GM21526 (cell line): ENCODE measurements around the gene AREL1.
"Not testable (repeated sequence)": the region's sequence is repeated elsewhere in the genome, so short reads cannot be mapped to it uniquely, and the experiment has no call there.

Experiments
- ATAC-seq: cut with Tn5 transposase; IDR thresholded peaks from one replicate; pipeline ENCODE4 v1.9.1; 2021; ENCODE audit warnings: moderate library complexity; ENCODE audit not compliant: unreplicated experiment, low FRiP score

AREL1 gene, protein sequence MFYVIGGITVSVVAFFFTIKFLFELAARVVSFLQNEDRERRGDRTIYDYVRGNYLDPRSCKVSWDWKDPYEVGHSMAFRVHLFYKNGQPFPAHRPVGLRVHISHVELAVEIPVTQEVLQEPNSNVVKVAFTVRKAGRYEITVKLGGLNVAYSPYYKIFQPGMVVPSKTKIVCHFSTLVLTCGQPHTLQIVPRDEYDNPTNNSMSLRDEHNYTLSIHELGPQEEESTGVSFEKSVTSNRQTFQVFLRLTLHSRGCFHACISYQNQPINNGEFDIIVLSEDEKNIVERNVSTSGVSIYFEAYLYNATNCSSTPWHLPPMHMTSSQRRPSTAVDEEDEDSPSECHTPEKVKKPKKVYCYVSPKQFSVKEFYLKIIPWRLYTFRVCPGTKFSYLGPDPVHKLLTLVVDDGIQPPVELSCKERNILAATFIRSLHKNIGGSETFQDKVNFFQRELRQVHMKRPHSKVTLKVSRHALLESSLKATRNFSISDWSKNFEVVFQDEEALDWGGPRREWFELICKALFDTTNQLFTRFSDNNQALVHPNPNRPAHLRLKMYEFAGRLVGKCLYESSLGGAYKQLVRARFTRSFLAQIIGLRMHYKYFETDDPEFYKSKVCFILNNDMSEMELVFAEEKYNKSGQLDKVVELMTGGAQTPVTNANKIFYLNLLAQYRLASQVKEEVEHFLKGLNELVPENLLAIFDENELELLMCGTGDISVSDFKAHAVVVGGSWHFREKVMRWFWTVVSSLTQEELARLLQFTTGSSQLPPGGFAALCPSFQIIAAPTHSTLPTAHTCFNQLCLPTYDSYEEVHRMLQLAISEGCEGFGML

DNA sequence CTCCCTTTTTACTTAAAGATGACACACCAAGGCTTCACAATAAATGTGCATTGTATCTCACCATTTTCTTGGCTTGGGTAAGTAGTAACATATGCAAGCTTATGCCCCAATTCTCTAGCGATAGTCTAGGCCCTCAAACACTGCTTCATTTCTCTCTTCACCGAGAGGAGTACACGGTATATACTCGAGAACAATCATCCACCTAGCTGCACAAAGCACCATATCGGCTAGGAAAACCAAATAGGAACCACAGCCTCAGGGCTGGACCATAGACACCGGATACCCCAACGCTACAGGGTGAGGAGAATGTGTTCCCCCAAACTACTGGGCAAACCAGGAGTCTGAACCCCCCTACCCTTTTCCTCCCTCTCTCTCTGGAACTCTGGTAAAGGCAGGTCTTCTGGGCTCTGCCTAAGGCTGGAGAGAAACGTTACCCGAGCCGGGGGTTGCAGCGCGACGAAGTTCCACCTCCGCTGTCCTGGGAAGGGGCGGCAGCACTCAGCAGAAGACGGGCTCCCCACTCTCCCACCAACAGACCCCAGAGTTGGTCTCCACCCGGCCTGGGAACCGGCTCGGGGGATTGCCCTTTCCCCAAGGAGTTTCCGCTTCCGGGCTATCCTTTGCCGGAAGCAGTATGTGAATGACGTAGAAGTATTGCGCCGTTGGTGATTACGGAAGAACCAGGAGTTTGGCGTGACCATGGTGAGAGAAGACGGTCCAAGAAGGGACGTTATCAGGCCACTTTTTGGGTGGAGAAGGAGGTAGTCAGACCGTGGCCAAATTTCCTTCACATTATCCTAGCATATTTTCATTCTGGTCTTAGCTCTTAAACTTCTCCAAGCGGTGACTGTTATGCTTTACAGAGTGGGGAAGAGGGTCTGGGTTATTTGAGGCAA lies at the start of gene AREL1, which contains the start of gene FCF1:
Gene AREL1 (minus strand): TSS at position 582 of the 896 bp plus-strand sequence. CDS start 27,465 bp downstream, outside the sequence.
Gene FCF1 (plus strand): TSS at position 646 of the 896 bp plus-strand sequence. CDS start 54 bp downstream, at position 700.
- ATAC-seq, result peak; percentile 83

DNA sequence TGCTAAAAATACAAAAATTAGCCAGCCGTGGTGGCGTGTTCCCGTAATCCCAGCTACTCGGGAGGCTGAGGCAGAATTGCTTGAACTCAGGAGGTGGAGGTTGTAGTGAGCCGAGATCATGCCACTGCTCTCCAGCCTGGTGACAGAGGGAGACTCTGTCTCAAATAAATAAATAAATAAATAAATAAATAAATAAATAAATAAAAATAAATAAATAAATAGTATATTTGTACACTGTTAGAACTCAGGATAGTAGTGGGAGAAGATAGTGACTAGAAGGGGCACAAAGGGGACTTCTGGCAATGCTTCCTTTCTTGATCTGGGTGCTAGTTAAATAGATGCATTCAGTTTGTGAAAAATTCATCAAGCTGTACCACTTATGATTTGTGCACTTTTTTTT lies 45.6 kb upstream of the AREL1 start:
- not testable (repeated sequence) for ATAC-seq

DNA sequence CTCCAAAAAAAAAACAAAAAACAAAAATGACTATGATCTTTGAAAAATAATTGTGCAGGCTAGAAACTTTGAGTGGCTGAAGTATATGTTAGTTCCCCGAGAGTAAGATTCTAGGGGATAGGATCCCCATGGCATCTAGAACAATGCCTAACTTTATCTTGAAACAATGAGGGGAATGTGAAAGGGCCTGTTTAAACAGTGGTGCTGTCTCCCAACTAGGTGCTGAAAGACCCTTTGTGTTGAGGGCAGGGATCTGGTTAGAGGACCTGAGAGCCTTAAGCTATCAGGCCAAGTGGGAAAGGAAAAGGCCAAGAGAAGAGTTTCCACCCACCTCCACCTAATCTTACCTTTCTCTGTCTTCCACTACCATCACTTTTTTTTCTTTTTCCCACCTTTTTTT lies 43.4 kb upstream of the AREL1 start:
- ATAC-seq, result no peak

DNA sequence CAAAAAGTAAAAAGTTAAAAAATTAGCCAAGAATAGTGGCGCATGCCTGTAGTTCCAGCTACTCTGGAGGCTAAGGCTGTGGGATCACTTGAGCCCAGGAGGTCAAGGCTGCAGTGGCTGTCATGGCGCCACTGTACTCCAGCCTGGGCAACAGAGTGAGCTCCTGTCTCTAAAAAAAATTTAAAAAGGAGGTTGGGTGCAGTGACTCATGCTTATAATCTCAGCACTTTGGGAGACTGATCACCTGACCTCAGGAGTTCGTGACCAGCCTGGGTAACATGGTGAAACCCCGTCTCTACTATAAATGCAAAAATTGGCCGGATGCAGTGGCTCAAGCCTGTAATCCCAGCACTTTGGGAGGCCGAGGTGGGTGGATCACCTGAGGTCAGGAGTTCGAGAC lies 42.0 kb upstream of the AREL1 start:
- ATAC-seq, result no peak

DNA sequence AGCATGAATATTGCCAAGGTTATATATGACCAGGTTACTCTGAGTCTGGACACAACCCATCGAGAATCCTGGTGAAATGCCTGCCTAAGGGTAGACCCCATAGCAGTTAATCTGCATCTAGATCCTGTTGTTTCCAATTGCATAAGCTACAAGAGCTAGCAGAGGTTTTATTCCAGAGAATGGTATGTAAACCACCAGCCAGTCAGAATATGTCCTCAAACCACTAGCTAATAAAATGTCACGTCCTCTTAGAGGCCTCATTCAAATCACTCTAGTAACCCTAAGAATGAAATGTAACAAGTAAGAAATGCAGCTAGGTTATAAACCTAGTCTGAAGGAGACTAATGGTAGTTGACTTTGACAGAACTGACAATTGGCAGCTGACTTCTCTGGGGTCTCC lies 41.3 kb upstream of the AREL1 start:
- ATAC-seq, result no peak

DNA sequence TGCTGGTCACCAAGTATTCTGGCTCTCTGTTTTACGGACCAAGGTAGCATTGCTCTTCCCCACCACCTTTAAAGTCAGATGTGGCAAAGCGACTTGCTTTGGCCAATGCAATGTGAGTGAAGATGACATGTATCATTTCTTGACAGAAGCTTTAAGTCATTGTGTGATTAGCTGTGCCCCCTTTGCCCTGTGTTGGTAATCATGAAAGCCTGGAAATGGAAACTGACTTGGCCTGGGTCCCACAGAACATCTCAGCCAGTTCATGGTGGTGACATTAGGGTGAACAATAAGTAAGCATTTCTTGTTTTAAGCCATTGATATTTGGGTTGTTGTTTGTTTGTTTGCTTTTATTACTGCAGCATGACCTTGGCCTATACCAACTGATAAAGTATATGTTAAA lies 34.4 kb upstream of the AREL1 start:
- ATAC-seq, result no peak

DNA sequence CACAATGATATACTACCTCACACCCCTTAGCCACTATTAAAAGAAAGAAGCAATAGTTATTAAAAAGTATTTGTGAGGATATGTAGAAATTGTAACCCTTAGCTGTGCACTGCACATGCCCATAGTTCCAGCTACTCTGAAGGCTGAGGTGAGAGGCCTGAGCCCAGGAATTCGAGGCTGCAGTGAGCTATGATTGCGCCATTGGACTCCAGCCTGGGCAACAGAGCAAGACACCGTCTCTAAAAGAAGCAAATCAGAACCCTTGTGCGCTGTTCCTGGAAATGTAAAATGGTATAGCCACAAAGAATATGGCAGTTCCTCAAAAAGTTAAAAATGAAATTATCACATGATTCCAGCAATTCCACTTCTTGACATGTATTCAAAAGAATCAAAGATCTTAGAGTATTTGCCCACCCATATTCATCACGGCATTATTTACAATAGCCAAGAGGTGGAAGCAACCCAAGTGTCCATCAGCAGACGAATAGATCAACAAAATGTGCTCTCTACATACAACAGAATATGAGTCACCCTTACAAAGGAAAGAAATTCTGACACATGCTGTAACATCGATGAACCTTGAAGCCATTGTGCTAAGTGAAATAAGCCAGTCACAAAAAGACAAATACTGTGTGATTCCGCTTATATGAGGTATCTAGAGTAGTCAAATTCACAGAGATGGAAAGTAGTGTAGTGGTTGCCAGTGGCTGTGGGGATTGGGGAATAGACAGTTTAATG lies 26.6 kb upstream of the AREL1 start:
- ATAC-seq, result no peak

DNA sequence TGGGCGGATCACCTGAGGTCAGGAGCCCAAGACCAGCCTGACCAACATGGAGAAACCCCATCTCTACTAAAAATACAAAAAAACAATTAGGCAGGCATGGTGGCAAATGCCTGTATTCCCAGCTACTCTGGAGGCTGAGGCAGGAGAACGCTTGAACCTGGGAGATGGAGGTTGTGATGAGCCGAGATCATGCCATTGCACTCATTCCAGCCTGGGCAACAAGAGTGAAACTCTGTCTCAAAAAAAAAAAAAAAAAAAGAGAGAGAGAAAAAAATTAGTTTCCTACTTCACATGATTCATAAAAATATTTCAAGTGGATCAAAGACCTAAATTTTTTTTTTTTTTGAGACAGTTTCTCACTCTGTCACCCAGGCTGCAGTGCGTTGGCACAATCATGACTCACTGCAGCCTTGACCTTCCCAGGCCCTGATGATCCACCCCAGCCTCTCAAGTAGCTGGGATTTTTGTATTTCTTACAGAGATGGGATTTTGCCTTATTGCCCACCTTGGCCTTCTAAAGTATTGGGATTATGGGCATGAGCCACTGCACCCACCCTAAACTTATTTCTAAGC lies 25.0 kb upstream of the AREL1 start:
- no peak for ATAC-seq

DNA sequence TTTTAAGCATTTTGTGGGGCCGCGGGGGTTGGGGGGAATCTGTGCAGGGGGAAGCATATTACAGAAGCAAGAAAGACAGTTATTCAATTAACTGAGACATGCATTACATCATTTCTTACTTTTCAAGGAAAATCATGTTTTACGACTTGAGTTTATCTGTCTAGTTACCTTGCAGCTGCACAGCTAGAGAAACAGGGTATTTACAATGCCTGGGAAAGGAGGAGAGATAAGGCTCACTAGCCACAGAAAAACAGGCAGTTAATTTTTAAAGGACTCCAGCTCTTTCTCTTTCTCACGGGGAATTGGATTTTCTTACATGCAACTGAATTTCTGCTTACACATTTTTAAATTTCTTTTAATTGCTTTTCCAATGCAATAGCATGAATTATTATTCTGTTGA lies 22.2 kb upstream of the AREL1 start:
- no peak for ATAC-seq

DNA sequence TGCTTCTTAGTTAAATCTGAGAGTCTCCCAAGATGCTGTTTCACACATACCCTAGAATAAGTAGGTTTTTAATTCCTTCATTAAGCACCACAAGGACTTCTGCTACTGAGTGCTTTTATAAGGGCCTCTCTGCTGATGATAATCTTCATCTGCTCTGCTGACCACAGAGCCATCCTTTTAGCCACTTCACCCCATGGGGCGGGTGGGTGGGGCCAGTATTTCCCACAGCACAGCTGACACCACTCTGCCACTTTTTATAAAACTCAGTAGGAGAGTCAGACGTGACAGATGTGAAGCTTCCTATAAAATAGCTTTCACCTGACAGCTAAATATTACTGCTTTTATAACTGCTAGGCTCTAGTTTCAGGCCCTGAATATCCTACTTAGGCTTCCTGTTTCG lies 20.3 kb upstream of the AREL1 start:
- ATAC-seq, result no peak

DNA sequence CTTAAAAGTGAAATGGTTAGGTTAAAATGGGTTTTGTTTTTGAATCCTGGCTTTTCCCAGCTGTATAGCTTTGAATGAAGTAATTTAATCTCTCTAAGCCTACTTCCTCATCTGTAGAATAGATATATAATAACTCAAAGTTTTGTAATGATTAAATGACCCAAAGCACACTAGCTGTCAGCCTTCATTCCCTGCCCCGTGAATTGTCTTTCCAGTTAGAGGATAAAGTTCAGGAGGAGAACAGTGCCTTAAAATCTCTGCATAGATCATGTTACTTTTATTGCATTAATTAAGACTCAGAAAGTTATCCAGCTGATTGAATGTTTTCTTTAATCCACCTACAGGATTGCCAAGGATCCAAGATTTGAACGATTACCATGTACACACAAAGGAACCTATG lies 19.5 kb upstream of the AREL1 start:
- no peak for ATAC-seq

DNA sequence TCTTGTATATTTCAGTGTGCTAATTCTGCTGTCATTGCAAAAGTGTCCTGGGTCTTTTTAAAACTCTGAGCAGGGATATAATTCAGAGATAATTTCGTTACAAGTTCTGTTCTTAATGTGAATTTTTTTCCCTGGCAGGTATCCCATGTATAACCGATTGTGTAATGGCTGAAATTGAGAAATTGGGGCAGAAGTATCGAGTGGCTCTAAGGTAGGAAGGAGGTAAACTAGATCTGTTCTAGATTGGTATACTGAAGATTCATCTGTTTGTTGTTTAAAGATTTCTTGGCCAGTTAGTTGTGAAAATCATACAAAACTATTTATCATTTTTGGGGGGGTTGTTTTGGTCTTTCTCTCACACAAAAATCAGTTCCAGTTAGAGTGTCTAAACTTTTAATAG lies 10.3 kb upstream of the AREL1 start:
- no peak for ATAC-seq

DNA sequence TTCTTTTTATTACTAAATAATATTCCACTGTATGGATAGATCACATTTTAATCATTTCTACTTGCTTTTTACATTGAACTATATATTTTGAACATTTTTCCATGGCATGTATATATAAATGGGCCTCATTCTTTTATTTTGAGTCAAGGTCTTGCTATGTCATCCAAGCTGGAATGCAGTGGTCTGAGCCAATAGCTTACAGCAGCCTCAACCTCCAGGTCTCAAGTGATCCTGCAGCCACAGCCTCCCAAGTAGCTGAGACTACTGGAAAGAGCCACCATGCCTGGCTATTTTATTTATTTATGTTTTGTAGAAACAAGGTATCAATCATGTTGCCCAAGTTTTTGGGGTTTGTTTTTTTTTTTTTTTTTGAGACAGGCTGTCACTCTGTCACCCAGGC lies 7.6 kb upstream of the AREL1 start:
- ATAC-seq, result no peak

DNA sequence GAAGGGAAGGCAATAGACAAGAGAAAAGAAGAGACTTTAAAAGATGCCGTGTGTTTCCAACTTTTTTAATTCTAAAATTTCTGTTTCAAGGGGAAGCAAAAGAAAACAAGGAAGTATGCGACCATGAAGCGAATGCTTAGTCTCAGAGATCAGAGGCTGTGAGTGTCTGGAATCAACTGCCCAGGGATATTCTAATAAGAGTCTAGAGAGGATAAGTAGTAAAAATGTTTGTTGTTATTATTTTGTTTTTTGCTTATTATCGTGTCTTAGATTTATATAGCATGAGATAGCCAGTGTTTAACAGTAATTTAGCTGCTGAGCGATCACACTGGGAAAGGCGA lies 485 bp upstream of the AREL1 start:
- no peak for ATAC-seq

DNA sequence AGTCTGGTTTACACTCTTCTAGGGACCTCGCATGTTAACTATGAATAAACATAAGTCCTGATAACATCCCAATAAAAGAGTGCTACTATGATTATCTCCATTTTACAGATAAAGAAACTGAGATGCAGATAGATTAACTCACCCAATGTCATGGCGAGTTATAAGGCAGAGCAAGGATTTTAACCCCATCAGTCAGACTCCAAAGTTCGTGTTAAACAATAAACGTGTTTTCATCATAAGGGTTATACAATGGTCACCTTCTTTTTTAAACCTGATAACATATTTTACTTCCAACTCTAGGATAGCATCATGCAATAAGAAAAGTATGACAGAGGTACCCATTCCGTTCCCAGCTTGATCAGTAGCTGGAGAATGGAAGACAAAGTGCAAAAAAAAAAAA lies 1.2 kb downstream of the AREL1 start:
- ATAC-seq, result no peak

DNA sequence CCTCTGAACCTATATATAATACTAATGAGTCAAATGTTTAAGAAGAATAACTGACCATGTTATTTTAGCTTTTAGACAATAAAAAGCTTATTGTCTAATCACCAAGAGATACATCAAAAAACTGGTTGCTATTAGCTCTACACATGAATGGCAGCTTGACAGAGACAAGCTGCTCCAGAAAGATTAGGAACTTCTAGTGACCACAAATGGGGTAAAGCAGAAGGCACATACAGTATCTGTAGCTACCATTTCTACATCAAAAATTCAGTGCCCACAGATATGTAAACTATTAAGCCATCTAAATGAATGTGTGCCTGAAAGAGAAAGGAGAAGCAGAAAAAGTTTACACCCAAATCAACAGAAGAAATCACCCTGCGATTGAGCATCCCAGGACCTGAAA lies 2.4 kb downstream of the AREL1 start:
- ATAC-seq, result no peak

DNA sequence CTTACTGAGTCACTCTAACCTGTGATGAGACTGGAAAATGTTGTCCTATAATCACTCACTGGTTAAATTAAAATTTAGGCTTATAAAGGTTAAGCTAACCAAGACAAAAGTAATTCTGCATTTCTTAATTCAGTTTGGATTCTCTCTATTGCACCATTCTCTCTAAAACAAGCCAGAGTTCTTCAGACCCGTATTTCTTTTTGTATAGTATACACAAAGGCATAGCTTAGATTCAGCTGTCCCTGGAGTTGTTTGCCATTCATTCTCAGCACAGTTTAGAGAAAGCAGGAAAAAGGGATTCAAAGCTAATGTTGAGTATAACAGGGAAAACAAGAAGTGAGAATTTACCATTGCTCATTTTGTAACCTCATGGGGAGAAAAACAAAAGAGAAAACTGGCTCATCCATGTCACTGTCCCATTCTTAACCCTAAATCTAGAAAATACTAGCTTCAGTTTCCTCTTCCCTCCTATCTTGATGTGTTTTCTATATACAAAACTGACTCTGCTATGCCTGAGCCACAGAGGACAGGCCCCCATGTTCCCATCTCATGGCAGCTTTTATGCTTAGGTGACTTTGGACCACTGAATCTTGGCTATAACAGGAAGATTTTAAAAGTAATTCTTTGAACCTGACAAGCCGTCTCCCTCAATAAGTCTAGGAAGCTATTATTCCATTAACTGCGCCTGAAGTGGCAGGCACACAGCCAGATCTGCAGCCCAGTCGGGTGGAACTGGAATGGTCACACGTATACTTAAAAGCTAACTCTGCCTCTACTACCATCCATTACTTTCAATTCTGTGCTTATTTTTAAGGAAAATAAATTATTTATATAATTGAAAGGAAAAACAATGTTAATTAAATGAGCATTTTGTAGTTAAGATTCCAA lies 7.0 kb downstream of the AREL1 start:
- no peak for ATAC-seq

DNA sequence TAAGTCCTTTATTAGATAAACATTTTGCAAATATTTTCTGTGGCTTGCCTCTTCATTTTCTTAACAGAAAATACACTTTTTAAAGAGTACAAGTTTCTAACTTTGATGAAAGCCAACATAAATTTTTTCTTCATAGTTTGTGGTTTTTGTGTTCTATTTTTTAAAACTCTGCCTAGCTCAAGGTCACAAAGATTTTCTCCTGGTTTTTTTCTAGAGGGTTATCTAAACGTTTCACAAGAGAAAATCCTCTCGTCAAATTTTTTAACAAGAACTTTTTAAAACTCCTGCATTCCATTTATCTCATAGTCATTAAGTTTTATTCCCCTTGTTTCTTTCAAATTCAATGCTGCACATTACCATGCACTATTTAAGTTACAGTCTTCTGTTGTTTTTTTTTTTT lies 8.2 kb downstream of the AREL1 start:
- no peak for ATAC-seq

DNA sequence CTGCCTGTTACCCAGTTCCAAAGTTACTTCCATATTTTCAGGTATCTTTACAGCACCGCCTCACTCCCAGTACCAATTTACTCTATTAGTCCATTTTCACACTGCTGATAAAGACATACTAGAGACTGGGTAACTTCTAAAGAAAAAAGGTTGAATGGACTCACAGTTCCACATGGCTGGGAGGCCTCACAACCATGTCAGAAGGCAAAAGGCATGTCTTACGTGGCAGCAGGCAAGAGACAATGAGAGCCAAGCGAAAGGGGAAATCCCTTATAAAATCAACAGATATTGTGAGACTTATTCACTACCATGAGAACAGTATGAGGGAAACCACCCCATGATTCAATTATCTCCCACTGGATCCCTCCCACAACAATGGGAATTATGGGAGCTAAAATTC lies 9.8 kb downstream of the AREL1 start:
- ATAC-seq, result no peak
